GM12892 (cell line): Measurements from ENCODE around the gene DKK3.

Experiments
- POLR2A ChIP-seq: IDR thresholded peaks from 2 replicates; pipeline ENCODE4 v1.6.1; 2011; ENCODE audit warnings: low read depth, low read length, control low read depth
- POLR2AphosphoS5 ChIP-seq: IDR thresholded peaks from 2 replicates; pipeline ENCODE4 v1.6.1; 2011; ENCODE audit warnings: low read depth, low read length, control low read depth

- TF ChIP-seq POLR2A, result no peak
- TF ChIP-seq POLR2AphosphoS5, result no peak
Measured at GRCh38 chr11:12043221-12043620, 34.8 kb upstream of the DKK3 start.
